Measurements from ENCODE around the gene XRN1. TPM values are rescaled to one million over a fixed set of nuclear protein-coding genes. Genes with fewer than 3 reads are reported as not detected.

Gene XRN1
- total and polyA plus RNA-seq, 2 of the 8 experiments (the other 6 are each of a cell fraction or from before 2014, with no cell fraction given), result 1.9 to 17.2 TPM

DNA sequence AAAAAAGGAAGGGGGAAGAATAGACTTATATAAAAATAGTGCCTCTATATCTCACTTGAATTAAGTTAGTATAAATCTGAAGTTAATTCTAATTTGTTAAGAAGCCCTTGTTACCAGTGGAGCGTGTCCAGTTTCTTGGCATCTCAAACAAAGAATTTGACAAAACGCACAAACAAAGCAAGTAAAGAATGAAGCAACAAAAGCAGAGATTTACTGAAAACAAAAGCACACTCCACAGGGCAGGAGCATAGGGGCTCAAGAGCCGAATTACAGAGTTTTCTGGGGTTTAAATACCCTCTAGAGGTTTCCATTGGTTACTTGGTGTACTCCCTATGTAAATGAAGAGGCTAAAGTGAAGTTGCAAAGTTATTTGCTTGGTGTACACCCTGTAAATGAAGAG lies 188.5 kb downstream of the XRN1 start (continued):
- TF ChIP-seq, protein P1, sequence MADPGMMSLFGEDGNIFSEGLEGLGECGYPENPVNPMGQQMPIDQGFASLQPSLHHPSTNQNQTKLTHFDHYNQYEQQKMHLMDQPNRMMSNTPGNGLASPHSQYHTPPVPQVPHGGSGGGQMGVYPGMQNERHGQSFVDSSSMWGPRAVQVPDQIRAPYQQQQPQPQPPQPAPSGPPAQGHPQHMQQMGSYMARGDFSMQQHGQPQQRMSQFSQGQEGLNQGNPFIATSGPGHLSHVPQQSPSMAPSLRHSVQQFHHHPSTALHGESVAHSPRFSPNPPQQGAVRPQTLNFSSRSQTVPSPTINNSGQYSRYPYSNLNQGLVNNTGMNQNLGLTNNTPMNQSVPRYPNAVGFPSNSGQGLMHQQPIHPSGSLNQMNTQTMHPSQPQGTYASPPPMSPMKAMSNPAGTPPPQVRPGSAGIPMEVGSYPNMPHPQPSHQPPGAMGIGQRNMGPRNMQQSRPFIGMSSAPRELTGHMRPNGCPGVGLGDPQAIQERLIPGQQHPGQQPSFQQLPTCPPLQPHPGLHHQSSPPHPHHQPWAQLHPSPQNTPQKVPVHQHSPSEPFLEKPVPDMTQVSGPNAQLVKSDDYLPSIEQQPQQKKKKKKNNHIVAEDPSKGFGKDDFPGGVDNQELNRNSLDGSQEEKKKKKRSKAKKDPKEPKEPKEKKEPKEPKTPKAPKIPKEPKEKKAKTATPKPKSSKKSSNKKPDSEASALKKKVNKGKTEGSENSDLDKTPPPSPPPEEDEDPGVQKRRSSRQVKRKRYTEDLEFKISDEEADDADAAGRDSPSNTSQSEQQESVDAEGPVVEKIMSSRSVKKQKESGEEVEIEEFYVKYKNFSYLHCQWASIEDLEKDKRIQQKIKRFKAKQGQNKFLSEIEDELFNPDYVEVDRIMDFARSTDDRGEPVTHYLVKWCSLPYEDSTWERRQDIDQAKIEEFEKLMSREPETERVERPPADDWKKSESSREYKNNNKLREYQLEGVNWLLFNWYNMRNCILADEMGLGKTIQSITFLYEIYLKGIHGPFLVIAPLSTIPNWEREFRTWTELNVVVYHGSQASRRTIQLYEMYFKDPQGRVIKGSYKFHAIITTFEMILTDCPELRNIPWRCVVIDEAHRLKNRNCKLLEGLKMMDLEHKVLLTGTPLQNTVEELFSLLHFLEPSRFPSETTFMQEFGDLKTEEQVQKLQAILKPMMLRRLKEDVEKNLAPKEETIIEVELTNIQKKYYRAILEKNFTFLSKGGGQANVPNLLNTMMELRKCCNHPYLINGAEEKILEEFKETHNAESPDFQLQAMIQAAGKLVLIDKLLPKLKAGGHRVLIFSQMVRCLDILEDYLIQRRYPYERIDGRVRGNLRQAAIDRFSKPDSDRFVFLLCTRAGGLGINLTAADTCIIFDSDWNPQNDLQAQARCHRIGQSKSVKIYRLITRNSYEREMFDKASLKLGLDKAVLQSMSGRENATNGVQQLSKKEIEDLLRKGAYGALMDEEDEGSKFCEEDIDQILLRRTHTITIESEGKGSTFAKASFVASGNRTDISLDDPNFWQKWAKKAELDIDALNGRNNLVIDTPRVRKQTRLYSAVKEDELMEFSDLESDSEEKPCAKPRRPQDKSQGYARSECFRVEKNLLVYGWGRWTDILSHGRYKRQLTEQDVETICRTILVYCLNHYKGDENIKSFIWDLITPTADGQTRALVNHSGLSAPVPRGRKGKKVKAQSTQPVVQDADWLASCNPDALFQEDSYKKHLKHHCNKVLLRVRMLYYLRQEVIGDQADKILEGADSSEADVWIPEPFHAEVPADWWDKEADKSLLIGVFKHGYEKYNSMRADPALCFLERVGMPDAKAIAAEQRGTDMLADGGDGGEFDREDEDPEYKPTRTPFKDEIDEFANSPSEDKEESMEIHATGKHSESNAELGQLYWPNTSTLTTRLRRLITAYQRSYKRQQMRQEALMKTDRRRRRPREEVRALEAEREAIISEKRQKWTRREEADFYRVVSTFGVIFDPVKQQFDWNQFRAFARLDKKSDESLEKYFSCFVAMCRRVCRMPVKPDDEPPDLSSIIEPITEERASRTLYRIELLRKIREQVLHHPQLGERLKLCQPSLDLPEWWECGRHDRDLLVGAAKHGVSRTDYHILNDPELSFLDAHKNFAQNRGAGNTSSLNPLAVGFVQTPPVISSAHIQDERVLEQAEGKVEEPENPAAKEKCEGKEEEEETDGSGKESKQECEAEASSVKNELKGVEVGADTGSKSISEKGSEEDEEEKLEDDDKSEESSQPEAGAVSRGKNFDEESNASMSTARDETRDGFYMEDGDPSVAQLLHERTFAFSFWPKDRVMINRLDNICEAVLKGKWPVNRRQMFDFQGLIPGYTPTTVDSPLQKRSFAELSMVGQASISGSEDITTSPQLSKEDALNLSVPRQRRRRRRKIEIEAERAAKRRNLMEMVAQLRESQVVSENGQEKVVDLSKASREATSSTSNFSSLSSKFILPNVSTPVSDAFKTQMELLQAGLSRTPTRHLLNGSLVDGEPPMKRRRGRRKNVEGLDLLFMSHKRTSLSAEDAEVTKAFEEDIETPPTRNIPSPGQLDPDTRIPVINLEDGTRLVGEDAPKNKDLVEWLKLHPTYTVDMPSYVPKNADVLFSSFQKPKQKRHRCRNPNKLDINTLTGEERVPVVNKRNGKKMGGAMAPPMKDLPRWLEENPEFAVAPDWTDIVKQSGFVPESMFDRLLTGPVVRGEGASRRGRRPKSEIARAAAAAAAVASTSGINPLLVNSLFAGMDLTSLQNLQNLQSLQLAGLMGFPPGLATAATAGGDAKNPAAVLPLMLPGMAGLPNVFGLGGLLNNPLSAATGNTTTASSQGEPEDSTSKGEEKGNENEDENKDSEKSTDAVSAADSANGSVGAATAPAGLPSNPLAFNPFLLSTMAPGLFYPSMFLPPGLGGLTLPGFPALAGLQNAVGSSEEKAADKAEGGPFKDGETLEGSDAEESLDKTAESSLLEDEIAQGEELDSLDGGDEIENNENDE (IDR thresholded peaks at IDR 0.05; ENCODE audit: insufficient replicate concordance, low read length), result no peak
- TF ChIP-seq E2F6 (IDR thresholded peaks at IDR 0.05), result no peak
